ENCODE results near the gene MDP1. TPM values are rescaled to one million over a fixed set of nuclear protein-coding genes. Genes with fewer than 3 reads are reported as not detected.

MDP1 gene
- total RNA-seq, 4 donors from 2014 or later, result 1.4 to 12.4 (median 8.6) TPM

- H3K9me3 ChIP-seq, result no peaks in the 10 kb centered on the region
- intact Hi-C loops (cut with DNase I), result no loop called here
- DNase-seq, result no peak
- 0% methylated on average over 3 of the region's 3 CpGs for WGBS, 2 donors
- peaks cover 22 to 72% (median 24%) of the 10 kb centered on the region in 3 donors for H3K36me3 ChIP-seq
- H3K27ac ChIP-seq, result peak overlapping the region in 3 of 4 donors; percentile 26 to 87 (median 80)
- TF ChIP-seq CTCF (IDR thresholded peaks at IDR 0.05) (no peak), POLR2A (IDR thresholded peaks at IDR 0.05) (no peak)
- H3K4me3 ChIP-seq, result peak overlapping the region in 3 of 4 donors; percentile 74 to 86 (median 82)
- no peaks in the 10 kb centered on the region for H3K27me3 ChIP-seq
- H3K4me1 ChIP-seq, result peaks cover 3 to 45% (median 15%) of the 10 kb centered on the region in 3 donors
Measured at GRCh38 chr14:24189059-24189375, 26.8 kb downstream of the MDP1 start.

- Histone ChIP-seq H3K27ac (peak within 1 kb of the TSS; percentile 68 to 87 (median 80)), H3K4me1 (peaks cover 3 to 42% (median 15%) of the 10 kb centered on the region in 3 donors), H3K27me3 (no peaks in the 10 kb centered on the region), H3K36me3 (peaks cover 26 to 77% (median 28%) of the 10 kb centered on the region in 3 donors), H3K9me3 (no peaks in the 10 kb centered on the region), H3K4me3 (peak within 1 kb of the TSS; percentile 73 to 86 (median 78))
- DNase-seq, result peak; percentile 86
- TF ChIP-seq CTCF (IDR thresholded peaks at IDR 0.05) (peak in 2 of 6 experiments; percentile 2 to 49), POLR2A (IDR thresholded peaks at IDR 0.05) (peak in 3 of 4 donors; percentile 30 to 50 (median 37))
- 1% methylated on average over 22 to 23 of the region's 65 CpGs for WGBS, 2 donors
- intact Hi-C loops (cut with DNase I), result no loop called here
Measured at GRCh38 chr14:24188251-24189058, 27.4 kb downstream of the MDP1 start, which contains the start of gene IPO4. Gene IPO4 (minus strand): TSS chr14:24188816. CDS start chr14:24188787, 29 bp downstream.

- no peaks in the 10 kb centered on the region for H3K9me3 ChIP-seq
- H3K4me1 ChIP-seq, result peaks cover 3 to 34% (median 15%) of the 10 kb centered on the region in 3 donors
- peak overlapping the region in 2 of 4 donors; percentile 80 to 87 for H3K27ac ChIP-seq
- no peak for DNase-seq
- TF ChIP-seq CTCF (IDR thresholded peaks at IDR 0.05) (no peak), POLR2A (IDR thresholded peaks at IDR 0.05) (no peak)
- peaks cover 30 to 78% (median 35%) of the 10 kb centered on the region in 3 donors for H3K36me3 ChIP-seq
- H3K4me3 ChIP-seq, result peak overlapping the region in 3 of 4 donors; percentile 74 to 86 (median 82)
- WGBS, 2 donors, result 67 to 82% methylated on average over 1 to 2 of the region's 2 CpGs
- intact Hi-C loops (cut with DNase I), result no loop called here
- H3K27me3 ChIP-seq, result no peaks in the 10 kb centered on the region
Measured at GRCh38 chr14:24187539-24187915, 28.3 kb downstream of the MDP1 start.

GRCh38 chr14:24186831-24187538, 28.9 kb downstream of the MDP1 start:
- peak overlapping the region in 1 of 4 donors; percentile 86 for H3K4me3 ChIP-seq
- intact Hi-C loops (cut with DNase I), result no loop called here
- DNase-seq, result no peak
- peaks cover 3 to 29% (median 15%) of the 10 kb centered on the region in 3 donors for H3K4me1 ChIP-seq
- peaks cover 25 to 78% (median 39%) of the 10 kb centered on the region in 3 donors for H3K36me3 ChIP-seq
- H3K27ac ChIP-seq, result no peak overlapping the region
- H3K9me3 ChIP-seq, result no peaks in the 10 kb centered on the region
- TF ChIP-seq POLR2A (IDR thresholded peaks at IDR 0.05), result no peak
- no peak for TF ChIP-seq CTCF (IDR thresholded peaks at IDR 0.05)
- no peaks in the 10 kb centered on the region for H3K27me3 ChIP-seq
- 81 to 90% methylated on average over 6 to 7 of the region's 10 CpGs for WGBS, 2 donors

GRCh38 chr14:24185741-24186140, 30.1 kb downstream of the MDP1 start:
- peaks cover 29 to 79% (median 37%) of the 10 kb centered on the region in 3 donors for H3K36me3 ChIP-seq
- H3K27ac ChIP-seq, result no peak overlapping the region
- no peaks in the 10 kb centered on the region for H3K27me3 ChIP-seq
- DNase-seq, result no peak
- 89% methylated on average over 9 to 11 of the region's 11 CpGs for WGBS, 2 donors
- TF ChIP-seq POLR2A (IDR thresholded peaks at IDR 0.05) (no peak), CTCF (IDR thresholded peaks at IDR 0.05) (no peak)
- no peak overlapping the region for H3K4me3 ChIP-seq
- intact Hi-C loops (cut with DNase I), result no loop called here
- H3K9me3 ChIP-seq, result no peaks in the 10 kb centered on the region
- peaks cover 3 to 24% (median 15%) of the 10 kb centered on the region in 3 donors for H3K4me1 ChIP-seq

All from esophagus squamous epithelium (tissue), 5 donors.